NCI-H510A (cell line): ENCODE results near the gene SPACA7.

Experiments
- DNase-seq: peaks from one replicate; lab custom pipeline; 2025; lab: John Stamatoyannopoulos, UW

The SPACA7 gene

GRCh38 chr13:112376050-112376681, at the start of gene SPACA7:
Gene SPACA7, plus strand, starts transcription at chr13:112376355. Its CDS starts 31 bp downstream, at chr13:112376386.
- DNase-seq: no peak

GRCh38 chr13:112326821-112327370, 49.3 kb upstream of the SPACA7 start:
- DNase-seq: no peak

GRCh38 chr13:112328936-112329335, 47.2 kb upstream of the SPACA7 start:
- no peak for DNase-seq

- no peak for DNase-seq
Observed at GRCh38 chr13:112329376-112329775, 46.8 kb upstream of the SPACA7 start.

- DNase-seq: no peak
Observed at GRCh38 chr13:112330066-112330465, 46.1 kb upstream of the SPACA7 start.

GRCh38 chr13:112330479-112331381, 45.4 kb upstream of the SPACA7 start:
- DNase-seq: no peak

- DNase-seq: no peak
Observed at GRCh38 chr13:112331675-112332074, 44.5 kb upstream of the SPACA7 start.

GRCh38 chr13:112332727-112333126, 43.4 kb upstream of the SPACA7 start:
- no peak for DNase-seq

GRCh38 chr13:112333756-112334543, 42.2 kb upstream of the SPACA7 start:
- DNase-seq: no peak

GRCh38 chr13:112335135-112335534, 41.0 kb upstream of the SPACA7 start:
- no peak for DNase-seq

- DNase-seq: no peak
Observed at GRCh38 chr13:112341446-112341845, 34.7 kb upstream of the SPACA7 start.

GRCh38 chr13:112341976-112342735, 34.0 kb upstream of the SPACA7 start:
- DNase-seq: no peak

- no peak for DNase-seq
Observed at GRCh38 chr13:112342841-112343361, 33.3 kb upstream of the SPACA7 start.

- no peak for DNase-seq
Observed at GRCh38 chr13:112343591-112343990, 32.6 kb upstream of the SPACA7 start.

- DNase-seq: no peak
Observed at GRCh38 chr13:112345826-112346172, 30.4 kb upstream of the SPACA7 start.

GRCh38 chr13:112346173-112346898, 29.8 kb upstream of the SPACA7 start:
- peak; percentile 59 for DNase-seq

GRCh38 chr13:112346899-112347229, 29.3 kb upstream of the SPACA7 start:
- DNase-seq: no peak

GRCh38 chr13:112347986-112348385, 28.2 kb upstream of the SPACA7 start:
- no peak for DNase-seq

GRCh38 chr13:112348642-112349345, 27.4 kb upstream of the SPACA7 start:
- no peak for DNase-seq

- no peak for DNase-seq
Observed at GRCh38 chr13:112349681-112350080, 26.5 kb upstream of the SPACA7 start.
